ENCODE measurements around the gene MBNL2. TPM values are rescaled to one million over a fixed set of nuclear protein-coding genes. Genes with fewer than 3 reads are reported as not detected.

The MBNL2 gene
- total RNA-seq, 4 donors from 2014 or later: 113 to 129 (median 118) TPM

DNA sequence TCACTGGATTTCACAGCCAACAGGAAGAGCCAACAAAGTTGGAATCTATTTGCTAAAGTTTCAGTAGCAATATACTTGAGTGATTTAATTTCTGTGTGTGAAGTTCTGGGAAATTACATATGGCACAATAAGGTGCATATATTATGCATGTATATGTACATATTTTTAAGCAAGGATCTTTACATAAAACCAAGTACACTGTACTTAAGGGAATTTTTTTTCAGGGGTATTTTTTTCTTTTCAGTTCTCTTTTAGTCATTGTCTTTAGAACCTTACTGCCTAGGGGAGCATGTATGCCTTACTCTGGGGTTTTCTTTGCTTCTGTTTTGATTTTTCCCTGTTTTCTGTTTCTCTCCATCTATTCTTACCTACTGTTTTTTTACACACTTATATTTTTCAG, 219.2 kb downstream of the MBNL2 start:
- no peak for TF ChIP-seq EP300 (IDR thresholded peaks at IDR 0.05)
- TF ChIP-seq, protein P1, sequence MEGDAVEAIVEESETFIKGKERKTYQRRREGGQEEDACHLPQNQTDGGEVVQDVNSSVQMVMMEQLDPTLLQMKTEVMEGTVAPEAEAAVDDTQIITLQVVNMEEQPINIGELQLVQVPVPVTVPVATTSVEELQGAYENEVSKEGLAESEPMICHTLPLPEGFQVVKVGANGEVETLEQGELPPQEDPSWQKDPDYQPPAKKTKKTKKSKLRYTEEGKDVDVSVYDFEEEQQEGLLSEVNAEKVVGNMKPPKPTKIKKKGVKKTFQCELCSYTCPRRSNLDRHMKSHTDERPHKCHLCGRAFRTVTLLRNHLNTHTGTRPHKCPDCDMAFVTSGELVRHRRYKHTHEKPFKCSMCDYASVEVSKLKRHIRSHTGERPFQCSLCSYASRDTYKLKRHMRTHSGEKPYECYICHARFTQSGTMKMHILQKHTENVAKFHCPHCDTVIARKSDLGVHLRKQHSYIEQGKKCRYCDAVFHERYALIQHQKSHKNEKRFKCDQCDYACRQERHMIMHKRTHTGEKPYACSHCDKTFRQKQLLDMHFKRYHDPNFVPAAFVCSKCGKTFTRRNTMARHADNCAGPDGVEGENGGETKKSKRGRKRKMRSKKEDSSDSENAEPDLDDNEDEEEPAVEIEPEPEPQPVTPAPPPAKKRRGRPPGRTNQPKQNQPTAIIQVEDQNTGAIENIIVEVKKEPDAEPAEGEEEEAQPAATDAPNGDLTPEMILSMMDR (IDR thresholded peaks at IDR 0.05): no peak
- no peak for TF ChIP-seq POLR2A (IDR thresholded peaks at IDR 0.05)
- no peak for TF ChIP-seq POLR2AphosphoS5 (IDR thresholded peaks at IDR 0.05)
- no peaks in the 10 kb centered on the region for H3K9me3 ChIP-seq
- H3K36me3 ChIP-seq: no peaks in the 10 kb centered on the region
- peaks cover 0 to 29% (median 0%) of the 10 kb centered on the region in 3 donors for H3K4me1 ChIP-seq
- H3K4me3 ChIP-seq: no peak overlapping the region
- H3K27me3 ChIP-seq: no peaks in the 10 kb centered on the region
- H3K27ac ChIP-seq: no peak overlapping the region
- no peak for ATAC-seq

Small RNA genes within 50 kb of the gene (small RNA-seq; reads per million reads assigned to genes)
- 0 reads per million in 4 donors for gene AL442067.1
- gene RNA5SP37: 0 reads per million in 4 donors

Other genes with a start within 250 kb of the MBNL2 start
- under 1 TPM in 3 of 4 donors, not detected in 1; 0.40 to 0.77 (median 0.47) TPM for gene OXGR1, start 227.9 kb upstream of the MBNL2 start, total RNA-seq
- 10 to 100 TPM; 21.1 to 33.5 (median 26.6) TPM for gene RAP2A, start 211.8 kb downstream of the MBNL2 start, total RNA-seq